ENCODE measurements around the gene EGFLAM. TPM values are rescaled to one million over a fixed set of nuclear protein-coding genes. Genes with fewer than 3 reads are reported as not detected.
A peak's percentile ranks its signal among the peaks of the same experiment; 100 is the strongest.

EGFLAM gene
- total and polyA plus RNA-seq, 8 donors = 0.82 to 15.7 (median 9.8) TPM

DNA sequence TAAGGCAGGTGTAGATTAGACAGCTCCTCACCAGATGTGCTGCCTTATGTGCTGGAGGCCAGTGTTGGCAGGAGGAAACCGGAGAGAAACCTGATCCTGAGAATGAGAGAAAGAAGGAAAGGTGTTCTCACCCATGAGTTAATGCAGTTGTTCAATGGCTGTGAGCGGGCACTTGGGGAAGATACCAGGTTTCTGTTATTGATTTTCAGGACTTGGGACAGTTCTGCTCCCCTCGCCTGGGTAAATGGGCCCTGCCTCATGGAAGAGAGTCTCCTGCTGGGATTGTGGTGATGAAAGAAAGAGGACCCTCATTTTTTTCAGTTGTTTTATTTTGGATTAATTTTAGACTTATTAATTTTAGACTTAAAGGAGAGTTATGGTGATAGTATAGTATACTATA lies 59.5 kb downstream of the EGFLAM start:
- no peak for DNase-seq
- TF ChIP-seq, protein P1, sequence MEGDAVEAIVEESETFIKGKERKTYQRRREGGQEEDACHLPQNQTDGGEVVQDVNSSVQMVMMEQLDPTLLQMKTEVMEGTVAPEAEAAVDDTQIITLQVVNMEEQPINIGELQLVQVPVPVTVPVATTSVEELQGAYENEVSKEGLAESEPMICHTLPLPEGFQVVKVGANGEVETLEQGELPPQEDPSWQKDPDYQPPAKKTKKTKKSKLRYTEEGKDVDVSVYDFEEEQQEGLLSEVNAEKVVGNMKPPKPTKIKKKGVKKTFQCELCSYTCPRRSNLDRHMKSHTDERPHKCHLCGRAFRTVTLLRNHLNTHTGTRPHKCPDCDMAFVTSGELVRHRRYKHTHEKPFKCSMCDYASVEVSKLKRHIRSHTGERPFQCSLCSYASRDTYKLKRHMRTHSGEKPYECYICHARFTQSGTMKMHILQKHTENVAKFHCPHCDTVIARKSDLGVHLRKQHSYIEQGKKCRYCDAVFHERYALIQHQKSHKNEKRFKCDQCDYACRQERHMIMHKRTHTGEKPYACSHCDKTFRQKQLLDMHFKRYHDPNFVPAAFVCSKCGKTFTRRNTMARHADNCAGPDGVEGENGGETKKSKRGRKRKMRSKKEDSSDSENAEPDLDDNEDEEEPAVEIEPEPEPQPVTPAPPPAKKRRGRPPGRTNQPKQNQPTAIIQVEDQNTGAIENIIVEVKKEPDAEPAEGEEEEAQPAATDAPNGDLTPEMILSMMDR (IDR thresholded peaks at IDR 0.05) = no peak
- peaks cover 0 to 4% of the 10 kb centered on the region in 2 donors for H3K27me3 ChIP-seq
- no peaks in the 10 kb centered on the region for H3K4me1 ChIP-seq
- intact Hi-C loops (cut with DNase I) = no loop called here
- H3K4me3 ChIP-seq = no peak overlapping the region
- H3K36me3 ChIP-seq = no peaks in the 10 kb centered on the region
- no peak overlapping the region for H3K27ac ChIP-seq
- H3K9me3 ChIP-seq = no peaks in the 10 kb centered on the region
- ATAC-seq = no peak

DNA sequence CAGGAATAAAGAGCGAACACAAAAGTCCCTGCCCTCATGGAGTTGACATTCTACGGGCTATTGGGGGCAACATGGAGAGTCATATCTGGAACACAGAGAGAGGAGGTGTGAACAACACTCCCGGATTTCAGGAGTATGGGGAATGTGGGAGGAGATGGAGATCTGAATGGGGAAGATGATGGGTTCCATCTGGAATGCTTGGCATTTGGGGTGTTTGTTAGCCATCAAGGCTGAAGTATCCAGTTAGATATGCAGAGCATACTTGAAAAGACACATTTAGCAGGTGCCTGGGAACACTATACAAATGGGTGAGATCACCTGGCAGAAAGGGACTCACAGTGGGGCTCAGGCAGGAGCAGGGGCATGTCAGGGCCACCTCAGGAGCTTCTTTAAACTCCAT lies 61.1 kb downstream of the EGFLAM start:
- intact Hi-C loops (cut with DNase I) = no loop called here
- H3K4me1 ChIP-seq = no peaks in the 10 kb centered on the region
- peaks cover 0 to 4% of the 10 kb centered on the region in 2 donors for H3K27me3 ChIP-seq
- H3K4me3 ChIP-seq = no peak overlapping the region
- no peaks in the 10 kb centered on the region for H3K36me3 ChIP-seq
- peak; percentile 16 for ATAC-seq
- no peaks in the 10 kb centered on the region for H3K9me3 ChIP-seq
- no peak for DNase-seq
- H3K27ac ChIP-seq = no peak overlapping the region
- TF ChIP-seq, protein P1 (IDR thresholded peaks at IDR 0.05) = no peak

DNA sequence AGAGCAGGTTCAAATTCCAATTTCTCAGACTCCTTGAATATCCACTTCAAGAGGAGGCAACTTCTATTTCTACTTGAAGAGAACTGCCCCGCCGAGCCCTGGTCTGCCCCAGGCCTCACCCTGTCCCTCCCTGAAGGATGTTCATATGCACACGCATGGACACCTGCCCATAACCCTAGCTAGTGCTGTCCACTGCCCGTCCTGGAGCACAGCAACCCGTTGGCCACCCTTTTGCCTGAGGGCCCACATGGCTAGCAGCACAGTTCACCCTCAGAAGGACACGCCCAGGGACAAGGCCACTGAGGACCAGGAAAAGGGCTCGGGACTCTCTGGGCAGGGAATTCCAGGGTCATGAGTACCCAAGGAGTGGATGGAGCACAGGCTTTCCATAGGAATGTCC lies 63.6 kb downstream of the EGFLAM start:
- no peak for ATAC-seq
- Histone ChIP-seq H3K36me3 (no peaks in the 10 kb centered on the region), H3K27ac (no peak overlapping the region), H3K9me3 (no peaks in the 10 kb centered on the region), H3K27me3 (no peaks in the 10 kb centered on the region), H3K4me1 (no peaks in the 10 kb centered on the region), H3K4me3 (no peak overlapping the region)
- TF ChIP-seq, protein P1 (IDR thresholded peaks at IDR 0.05) = no peak
- DNase-seq = no peak
- intact Hi-C loops (cut with DNase I) = no loop called here

DNA sequence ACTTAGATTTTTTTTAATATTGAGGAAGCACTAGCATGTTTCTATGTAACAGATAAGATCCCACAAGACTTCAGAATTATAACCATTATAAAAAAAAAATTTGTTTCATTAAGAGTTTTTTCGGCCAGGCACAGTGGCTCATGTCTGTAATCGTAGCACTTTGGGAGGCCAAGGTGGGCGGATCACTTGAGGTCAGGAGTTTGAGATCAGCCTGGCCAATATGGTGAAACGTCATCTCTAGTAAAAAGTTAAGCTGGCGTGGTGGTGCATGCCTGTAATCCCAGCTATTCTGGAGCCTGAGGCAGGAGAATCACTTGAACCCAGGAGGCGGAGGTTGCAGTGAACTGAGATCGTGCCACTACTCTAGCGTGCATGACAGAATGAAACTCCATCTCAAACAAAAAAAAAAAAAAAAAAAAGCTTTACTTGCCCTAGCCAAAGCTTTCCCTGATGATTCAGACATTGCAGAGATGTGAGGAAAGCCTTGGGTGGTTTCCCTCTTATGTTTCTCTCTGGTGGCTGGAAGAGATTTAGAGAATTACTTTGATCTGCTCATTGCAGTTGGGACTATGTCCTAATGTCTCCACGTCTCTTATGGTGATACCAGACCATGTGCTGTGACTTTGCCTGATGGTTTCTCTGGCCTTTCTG lies 65.4 kb downstream of the EGFLAM start:
- peak; percentile 69 for ATAC-seq
- intact Hi-C loops (cut with DNase I) = no loop called here
- no peaks in the 10 kb centered on the region for H3K9me3 ChIP-seq
- H3K27me3 ChIP-seq = no peaks in the 10 kb centered on the region
- no peak overlapping the region for H3K4me3 ChIP-seq
- H3K27ac ChIP-seq = no peak overlapping the region
- H3K36me3 ChIP-seq = no peaks in the 10 kb centered on the region
- no peak for DNase-seq
- TF ChIP-seq, protein P1 (IDR thresholded peaks at IDR 0.05) = no peak
- H3K4me1 ChIP-seq = no peaks in the 10 kb centered on the region

DNA sequence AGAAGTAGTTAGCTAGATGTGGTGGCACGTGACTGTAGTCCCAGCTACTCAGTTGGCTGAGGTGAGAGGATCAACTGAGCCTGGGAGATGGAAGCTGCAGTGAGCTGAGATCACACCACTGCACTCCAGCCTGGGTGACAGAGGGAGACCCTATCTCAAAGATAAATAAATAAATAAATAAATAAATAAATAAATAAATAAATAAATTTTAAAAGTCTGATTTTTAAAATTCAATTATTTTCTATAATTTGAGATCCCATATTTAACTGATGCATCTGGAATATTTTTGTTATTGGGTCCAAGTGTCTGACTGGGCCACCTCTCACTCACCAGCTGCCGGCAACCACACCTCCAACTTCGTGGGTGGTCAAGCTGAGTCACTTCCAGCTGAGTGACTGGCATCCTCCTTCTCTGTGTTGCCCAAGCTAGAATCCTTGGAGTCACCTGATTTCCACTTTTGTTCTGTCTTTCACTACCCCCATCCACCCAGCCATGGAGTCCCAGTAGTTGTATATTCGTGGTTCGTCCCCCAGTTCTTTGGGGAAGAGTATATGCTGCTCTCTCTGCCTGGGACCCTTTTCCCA lies 70.9 kb downstream of the EGFLAM start:
- intact Hi-C loops (cut with DNase I) = no loop called here
- TF ChIP-seq, protein P1 (IDR thresholded peaks at IDR 0.05) = no peak
- no peaks in the 10 kb centered on the region for H3K27me3 ChIP-seq
- H3K36me3 ChIP-seq = no peaks in the 10 kb centered on the region
- H3K27ac ChIP-seq = no peak overlapping the region
- ATAC-seq (no peak), DNase-seq (no peak)
- no peak overlapping the region for H3K4me3 ChIP-seq
- H3K4me1 ChIP-seq = no peaks in the 10 kb centered on the region
- H3K9me3 ChIP-seq = no peaks in the 10 kb centered on the region

Measured in left lung (tissue), 10 donors.